ENCODE measurements around the gene PDCD4.

- TF ChIP-seq POLR2A (IDR thresholded peaks at IDR 0.05; ENCODE audit: low read depth, low read length) (no peak), CTCF (conservative IDR thresholded peaks at IDR 0.05; ENCODE audit: low read depth, low read length) (no peak), MAFK (IDR thresholded peaks at IDR 0.05; ENCODE audit: low read depth, low read length) (no peak), RCOR1 (IDR thresholded peaks at IDR 0.05; ENCODE audit: insufficient replicate concordance, low read length) (no peak)
Observed at GRCh38 chr10:110850099-110850498, 21.6 kb upstream of the PDCD4 start.

Measured in IMR-90 (cell line).